ENCODE results near the gene CADPS. TPM values are rescaled to one million over a fixed set of nuclear protein-coding genes. Genes with fewer than 3 reads are reported as not detected.

The CADPS gene
- not detected in 2 replicates for total RNA-seq

- DNase-seq (ENCODE audit: low read depth) = no peak
Observed at GRCh38 chr3:62874711-62875557, at the start of gene CADPS. TSS of gene CADPS (minus strand) at chr3:62875416. CDS start at chr3:62875029, 387 bp downstream.

DNA sequence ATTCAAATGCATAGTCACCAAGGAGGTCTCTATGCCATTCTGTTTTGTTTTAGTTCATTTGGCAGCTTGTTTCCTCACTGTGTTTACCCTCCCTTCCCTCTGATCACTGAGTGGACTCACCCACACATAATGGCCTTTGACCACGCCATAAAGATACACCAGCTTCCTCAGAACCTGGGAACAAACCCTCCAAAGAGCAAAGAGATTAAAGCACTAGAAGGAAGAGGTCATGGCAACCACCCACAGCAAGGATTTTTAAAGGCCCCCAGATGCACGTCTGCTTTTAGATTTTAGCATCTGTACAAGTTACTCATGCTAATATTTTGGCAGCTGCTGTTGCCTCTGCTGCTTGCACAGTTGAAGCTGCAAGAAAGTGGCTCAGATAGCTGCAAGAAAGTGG, 47.9 kb upstream of the CADPS start:
- DNase-seq (ENCODE audit: low read depth) = no peak

- no peak for DNase-seq (ENCODE audit: low read depth)
Observed at GRCh38 chr3:62922326-62922725, 47.1 kb upstream of the CADPS start.

GRCh38 chr3:62920466-62920784, 45.2 kb upstream of the CADPS start:
- no peak for DNase-seq (ENCODE audit: low read depth)

GRCh38 chr3:62919784-62920465, 44.7 kb upstream of the CADPS start:
- DNase-seq (ENCODE audit: low read depth) = no peak

DNA sequence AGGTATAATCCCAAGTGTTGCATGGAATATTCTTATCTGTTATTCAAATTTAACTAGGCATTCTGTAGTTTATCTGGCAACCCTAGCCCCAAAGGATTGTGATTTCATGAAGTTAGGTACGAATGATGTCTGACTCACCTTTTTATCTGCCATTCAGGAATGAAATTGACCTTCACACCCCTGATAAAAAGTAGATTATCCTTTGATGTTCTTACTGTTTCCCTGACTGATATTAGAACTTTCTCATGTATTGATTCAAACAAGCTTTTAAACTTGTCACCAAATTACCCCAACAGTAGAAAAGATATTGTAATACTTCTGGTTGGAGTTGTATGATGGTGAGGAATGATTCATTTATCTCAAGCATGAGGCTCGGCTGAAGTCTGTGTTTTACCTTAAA, 43.6 kb upstream of the CADPS start:
- DNase-seq (ENCODE audit: low read depth) = no peak

GRCh38 chr3:62918131-62918530, 42.9 kb upstream of the CADPS start:
- no peak for DNase-seq (ENCODE audit: low read depth)

- DNase-seq (ENCODE audit: low read depth) = no peak
Observed at GRCh38 chr3:62911526-62911925, 36.3 kb upstream of the CADPS start.

GRCh38 chr3:62905331-62905730, 30.1 kb upstream of the CADPS start:
- DNase-seq (ENCODE audit: low read depth) = no peak

DNA sequence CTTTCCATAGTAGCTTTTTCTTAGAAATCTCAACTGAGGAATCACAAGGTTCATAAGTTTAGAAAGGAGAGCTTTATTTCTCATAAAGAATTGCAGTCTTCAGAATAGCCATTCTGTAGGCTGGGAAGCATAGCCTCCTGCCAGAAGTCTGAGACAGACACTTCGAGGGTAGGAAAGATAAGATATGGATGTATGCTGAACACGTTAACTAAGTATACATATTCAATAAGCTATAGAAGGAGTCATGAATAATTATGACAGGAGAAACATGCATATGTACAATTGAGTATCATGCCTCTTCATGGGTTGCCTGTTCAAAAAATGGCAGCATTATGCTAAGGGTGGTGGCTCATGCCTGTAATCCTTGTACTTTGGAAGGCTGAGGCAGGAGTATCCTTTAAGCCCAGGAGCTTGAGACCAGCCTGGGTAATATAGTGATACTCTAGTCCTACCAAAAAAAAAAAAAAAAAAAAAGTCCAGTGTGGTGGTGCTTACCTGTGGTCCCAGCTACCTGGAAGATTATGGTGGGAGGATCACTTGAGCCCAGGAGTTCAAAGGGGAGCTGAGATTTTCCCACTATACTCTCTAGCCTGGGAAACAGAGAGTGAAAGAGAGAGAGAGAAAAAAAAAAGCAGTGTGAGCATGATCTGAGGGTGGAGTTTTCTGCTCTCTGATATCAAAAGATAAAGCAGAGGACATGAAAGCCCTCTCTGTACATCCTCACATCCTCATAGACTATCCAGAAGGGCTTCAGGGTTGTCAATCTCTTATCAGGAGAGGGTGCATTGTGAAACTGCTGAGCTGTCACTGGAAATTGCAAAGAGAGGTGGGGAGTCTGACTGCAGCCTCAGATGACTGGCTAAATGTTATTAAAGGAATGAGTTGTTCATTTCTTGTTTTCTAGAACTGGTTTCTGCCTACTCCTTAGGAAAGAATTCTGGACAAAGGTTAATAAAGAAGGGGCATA, 23.6 kb upstream of the CADPS start:
- DNase-seq (ENCODE audit: low read depth) = no peak

- DNase-seq (ENCODE audit: low read depth) = no peak
Observed at GRCh38 chr3:62895901-62896300, 20.7 kb upstream of the CADPS start.

DNA sequence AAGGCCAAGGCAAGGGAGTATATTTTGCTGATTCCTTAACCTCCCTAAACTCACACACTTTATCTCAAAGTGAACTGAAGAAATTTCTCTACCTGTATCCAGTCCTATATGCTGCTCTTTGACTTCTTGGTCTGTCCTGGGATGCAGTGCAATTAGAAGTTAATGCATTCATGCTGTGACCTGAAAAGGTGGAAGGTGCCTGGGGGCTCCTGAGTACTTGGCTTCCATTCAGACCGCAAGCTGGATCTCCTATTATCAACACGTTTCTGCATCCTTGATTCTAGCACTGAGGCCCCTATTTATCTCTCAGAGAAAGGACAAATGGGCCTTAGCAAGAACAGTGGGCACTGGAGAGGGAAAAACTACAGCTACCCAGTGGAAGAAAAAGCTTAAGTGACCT, 17.7 kb upstream of the CADPS start:
- no peak for DNase-seq (ENCODE audit: low read depth)

GRCh38 chr3:62892045-62892444, 16.8 kb upstream of the CADPS start:
- no peak for DNase-seq (ENCODE audit: low read depth)

- no peak for DNase-seq (ENCODE audit: low read depth)
Observed at GRCh38 chr3:62888778-62889177, 13.6 kb upstream of the CADPS start.

DNA sequence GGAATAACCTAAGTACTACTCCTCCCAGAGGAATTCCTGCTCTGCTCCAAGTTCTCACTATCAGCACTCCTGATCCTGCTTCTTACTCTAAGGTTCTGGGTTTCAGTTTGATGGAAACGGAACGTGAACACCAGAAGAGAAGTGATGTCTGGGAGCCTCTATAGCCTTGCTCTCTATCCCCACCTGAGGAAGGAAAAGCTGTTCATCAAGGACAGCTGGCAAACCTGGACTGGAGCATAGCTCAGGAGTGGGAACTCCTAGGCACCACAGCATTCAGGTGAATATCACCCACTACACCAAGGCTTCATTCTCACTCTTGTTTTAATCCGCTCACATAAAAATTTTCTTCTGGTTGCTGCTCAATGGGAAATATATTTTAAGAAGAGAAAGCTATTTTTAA, 13.0 kb upstream of the CADPS start:
- DNase-seq (ENCODE audit: low read depth) = no peak

GRCh38 chr3:62885136-62885535, 9.9 kb upstream of the CADPS start:
- DNase-seq (ENCODE audit: low read depth) = no peak

- DNase-seq (ENCODE audit: low read depth) = no peak
Observed at GRCh38 chr3:62884096-62884870, 9.1 kb upstream of the CADPS start.

DNA sequence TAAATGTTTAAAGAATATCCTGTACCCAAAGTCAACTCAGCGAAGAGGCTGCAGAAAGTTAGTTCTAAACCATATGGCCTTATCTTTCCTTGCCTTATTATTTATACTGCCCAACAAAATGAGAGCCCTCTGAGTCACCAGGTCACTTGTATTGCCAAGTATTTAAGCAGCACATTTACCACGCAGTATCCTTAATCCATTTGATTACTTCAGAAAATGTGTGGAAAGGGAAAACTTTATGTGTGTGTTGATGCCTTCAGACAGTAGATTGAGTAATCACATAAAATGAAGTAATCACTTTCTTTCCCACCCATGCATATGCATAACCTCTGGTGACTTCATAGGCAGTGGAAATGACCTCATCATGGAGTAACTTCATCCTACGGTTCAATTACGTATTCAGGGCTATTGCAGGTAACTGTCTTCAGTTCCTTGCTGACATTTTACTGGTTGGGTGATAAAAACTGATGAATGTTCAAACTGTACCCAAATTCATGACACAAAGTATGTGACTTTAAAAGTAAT, 7.5 kb upstream of the CADPS start:
- no peak for DNase-seq (ENCODE audit: low read depth)

- DNase-seq (ENCODE audit: low read depth) = peak; percentile 34
Observed at GRCh38 chr3:62876064-62876463, 848 bp upstream of the CADPS start.

- no peak for DNase-seq (ENCODE audit: low read depth)
Observed at GRCh38 chr3:62875558-62876002, 364 bp upstream of the CADPS start.

Data from renal cortical epithelial cell (primary cell).